Vagina (tissue), 2 donors: ENCODE measurements around the gene RUNX3. TPM values are rescaled to one million over a fixed set of nuclear protein-coding genes. Genes with fewer than 3 reads are reported as not detected.
"Not testable (repeated sequence)": the region's sequence is repeated elsewhere in the genome, so short reads cannot be mapped to it uniquely, and the experiment has no call there.

Experiments used
- DNase-seq, 2 donors: peaks; one replicate each; pipeline ENCODE4 v3.0.0-alpha.2; 2017; ENCODE audit errors: extremely low spot score in 2 of 2
- H3K27ac ChIP-seq: fragments of 200-600 bp; sonication (generic); one replicate; pipeline ENCODE4 v1.5.1; 2019
- H3K27me3 ChIP-seq: fragments of 200-600 bp; sonication (generic); one replicate; pipeline ENCODE4 v1.5.1; 2019
- H3K36me3 ChIP-seq, 2 donors: fragments of 200-600 bp; sonication (generic); one replicate each; pipeline ENCODE4 v1.5.1; 2017 to 2019
- H3K4me1 ChIP-seq: fragments of 200-600 bp; sonication (generic); one replicate; pipeline ENCODE4 v1.5.1; 2019
- H3K4me3 ChIP-seq, 2 donors: fragments of 200-600 bp; sonication (generic); 1 replicate in 1 of 2; 2 replicates in 1 of 2; pipeline ENCODE4 v1.5.1; 2016 to 2019
- H3K9me3 ChIP-seq: fragments of 200-600 bp; sonication (generic); one replicate; pipeline ENCODE4 v1.5.1; 2019
- POLR2A ChIP-seq, 2 donors: fragments of 450-650 bp; IDR thresholded peaks; one replicate each; pipeline ENCODE4 v1.6.1; 2017; ENCODE audit warnings: antibody characterized with exemption in 2 of 2, mild to moderate bottlenecking in 2 of 2, moderate library complexity in 2 of 2
- POLR2AphosphoS5 ChIP-seq, 2 donors: sonication (generic); formaldehyde crosslinking; IDR thresholded peaks; one replicate each; pipeline ENCODE4 v1.9.0; 2017; ENCODE audit warnings: antibody characterized with exemption in 2 of 2, mild to moderate bottlenecking in 2 of 2, low read depth in 1 of 2; ENCODE audit not compliant: insufficient read depth in 1 of 2
- intact Hi-C: fragments of 100-400 bp; cut with DNase I; formaldehyde crosslinking; loops from one replicate; pipeline ENCODE4 v1.15.1; 2023
- total RNA-seq: library from RNA; depleted of rRNA; stranded (reverse); fragments of >200 nt; gene quantifications from one replicate; pipeline ENCODE4 v1.2.3, GENCODE V29; 2016
- TF ChIP-seq, protein P1 (sequence below), 3 experiments: fragments of 450-650 bp in 2 of 3; fragments of 200-600 bp in 1 of 3; sonication (generic) in 1 of 3; IDR thresholded peaks; one replicate each; pipeline ENCODE4 v1.5.1; 2017 to 2019; ENCODE audit warnings: antibody characterized with exemption in 3 of 3, mild to moderate bottlenecking in 2 of 3, moderate library complexity in 2 of 3

Gene RUNX3
- total RNA-seq, 1 donor from 2014 or later, result 4.2 TPM

GRCh38 chr1:24908591-24909259 lies 21.4 kb downstream of the RUNX3 start:
- no peak overlapping the region for H3K27ac ChIP-seq
- H3K9me3 ChIP-seq, result no peaks in the 10 kb centered on the region
- TF ChIP-seq POLR2A (IDR thresholded peaks at IDR 0.05), result no peak
- TF ChIP-seq, protein P1, sequence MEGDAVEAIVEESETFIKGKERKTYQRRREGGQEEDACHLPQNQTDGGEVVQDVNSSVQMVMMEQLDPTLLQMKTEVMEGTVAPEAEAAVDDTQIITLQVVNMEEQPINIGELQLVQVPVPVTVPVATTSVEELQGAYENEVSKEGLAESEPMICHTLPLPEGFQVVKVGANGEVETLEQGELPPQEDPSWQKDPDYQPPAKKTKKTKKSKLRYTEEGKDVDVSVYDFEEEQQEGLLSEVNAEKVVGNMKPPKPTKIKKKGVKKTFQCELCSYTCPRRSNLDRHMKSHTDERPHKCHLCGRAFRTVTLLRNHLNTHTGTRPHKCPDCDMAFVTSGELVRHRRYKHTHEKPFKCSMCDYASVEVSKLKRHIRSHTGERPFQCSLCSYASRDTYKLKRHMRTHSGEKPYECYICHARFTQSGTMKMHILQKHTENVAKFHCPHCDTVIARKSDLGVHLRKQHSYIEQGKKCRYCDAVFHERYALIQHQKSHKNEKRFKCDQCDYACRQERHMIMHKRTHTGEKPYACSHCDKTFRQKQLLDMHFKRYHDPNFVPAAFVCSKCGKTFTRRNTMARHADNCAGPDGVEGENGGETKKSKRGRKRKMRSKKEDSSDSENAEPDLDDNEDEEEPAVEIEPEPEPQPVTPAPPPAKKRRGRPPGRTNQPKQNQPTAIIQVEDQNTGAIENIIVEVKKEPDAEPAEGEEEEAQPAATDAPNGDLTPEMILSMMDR (IDR thresholded peaks at IDR 0.05), result no peak
- no peak for TF ChIP-seq POLR2AphosphoS5 (IDR thresholded peaks at IDR 0.05; ENCODE audit: insufficient read depth in 1 of 2, low read depth in 1 of 2)
- intact Hi-C loops, result no loop called here
- DNase-seq, result no peak
- H3K36me3 ChIP-seq, result no peaks in the 10 kb centered on the region
- no peaks in the 10 kb centered on the region for H3K27me3 ChIP-seq
- H3K4me1 ChIP-seq, result no peaks in the 10 kb centered on the region
- no peak overlapping the region for H3K4me3 ChIP-seq

- H3K27me3 ChIP-seq, H3K36me3 ChIP-seq, H3K4me1 ChIP-seq, intact Hi-C loops, DNase-seq, H3K27ac ChIP-seq, H3K4me3 ChIP-seq, H3K9me3 ChIP-seq: not testable (repeated sequence)
Observed at GRCh38 chr1:24907587-24908294, 22.3 kb downstream of the RUNX3 start.

- Histone ChIP-seq H3K36me3 (no peaks in the 10 kb centered on the region), H3K27ac (no peak overlapping the region), H3K27me3 (no peaks in the 10 kb centered on the region), H3K4me3 (no peak overlapping the region), H3K9me3 (no peaks in the 10 kb centered on the region), H3K4me1 (no peaks in the 10 kb centered on the region)
- no peak for DNase-seq
- intact Hi-C loops, result no loop called here
- TF ChIP-seq POLR2A (IDR thresholded peaks at IDR 0.05), result no peak
- no peak for TF ChIP-seq POLR2AphosphoS5 (IDR thresholded peaks at IDR 0.05; ENCODE audit: insufficient read depth in 1 of 2, low read depth in 1 of 2)
- TF ChIP-seq, protein P1 (IDR thresholded peaks at IDR 0.05), result no peak
Observed at GRCh38 chr1:24906760-24907490, 23.2 kb downstream of the RUNX3 start.

DNA sequence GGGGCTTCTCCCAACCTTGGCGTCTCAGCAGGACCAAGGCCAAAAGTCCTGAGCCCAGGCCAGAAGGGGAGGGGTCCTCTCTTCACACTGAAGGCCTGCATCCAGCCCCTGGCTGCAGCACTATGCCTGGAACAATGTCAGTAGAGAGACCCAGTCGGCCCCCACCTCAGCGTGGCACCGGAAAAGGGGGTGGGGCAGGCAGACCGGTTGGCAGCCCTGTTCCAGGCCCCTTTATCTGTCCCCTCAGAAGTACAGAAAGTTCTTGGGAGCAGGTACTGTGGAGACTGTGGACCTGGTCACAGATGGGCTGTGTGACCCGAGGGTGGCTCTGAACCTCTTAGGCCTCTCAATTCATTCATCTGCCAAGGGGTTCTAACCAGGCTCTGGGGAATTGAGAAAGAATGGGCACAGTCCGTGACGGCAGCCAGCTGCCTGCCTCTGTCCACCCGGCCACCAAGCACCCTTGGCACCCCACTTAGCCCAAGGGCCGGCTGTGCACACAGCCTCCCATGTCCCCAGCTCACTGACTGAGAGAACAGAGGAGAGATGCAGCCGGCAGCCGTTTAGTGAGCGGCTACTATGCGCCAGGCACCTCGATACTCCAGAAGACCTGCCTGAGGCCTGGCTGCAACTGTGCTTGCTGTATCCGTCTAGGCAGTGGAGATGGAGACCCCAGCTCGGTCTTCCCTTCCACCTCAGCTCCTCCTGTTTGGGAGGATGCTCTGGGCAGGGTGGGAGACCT lies 23.9 kb downstream of the RUNX3 start:
- TF ChIP-seq, protein P1 (IDR thresholded peaks at IDR 0.05), result no peak
- no peak for TF ChIP-seq POLR2AphosphoS5 (IDR thresholded peaks at IDR 0.05; ENCODE audit: insufficient read depth in 1 of 2, low read depth in 1 of 2)
- no peak for TF ChIP-seq POLR2A (IDR thresholded peaks at IDR 0.05)
- no peak overlapping the region for H3K27ac ChIP-seq
- intact Hi-C loops, result no loop called here
- H3K36me3 ChIP-seq, result no peaks in the 10 kb centered on the region
- H3K4me1 ChIP-seq, result no peaks in the 10 kb centered on the region
- no peaks in the 10 kb centered on the region for H3K27me3 ChIP-seq
- H3K4me3 ChIP-seq, result no peak overlapping the region
- no peak for DNase-seq
- no peaks in the 10 kb centered on the region for H3K9me3 ChIP-seq

GRCh38 chr1:24905355-24905978 lies 24.6 kb downstream of the RUNX3 start:
- TF ChIP-seq, protein P1 (IDR thresholded peaks at IDR 0.05), result no peak
- TF ChIP-seq POLR2AphosphoS5 (IDR thresholded peaks at IDR 0.05; ENCODE audit: insufficient read depth in 1 of 2, low read depth in 1 of 2) (no peak), POLR2A (IDR thresholded peaks at IDR 0.05) (no peak)
- intact Hi-C loops, result no loop called here
- H3K4me3 ChIP-seq, result no peak overlapping the region
- H3K4me1 ChIP-seq, result no peaks in the 10 kb centered on the region
- no peaks in the 10 kb centered on the region for H3K27me3 ChIP-seq
- H3K9me3 ChIP-seq, result no peaks in the 10 kb centered on the region
- no peak for DNase-seq
- no peak overlapping the region for H3K27ac ChIP-seq
- no peaks in the 10 kb centered on the region for H3K36me3 ChIP-seq
